Hepatocyte (in vitro differentiated cells): Measurements from ENCODE around the gene FAU.

Experiments used
- EZH2 ChIP-seq: fragments of 200-600 bp; sonication (generic); IDR thresholded peaks from 2 replicates; pipeline ENCODE4 v1.6.1; 2016; ENCODE audit warnings: antibody characterized with exemption, mild to moderate bottlenecking, borderline replicate concordance
- TF ChIP-seq, protein P1 (sequence below): fragments of 200-600 bp; sonication (generic); IDR thresholded peaks from 2 replicates; pipeline ENCODE4 v1.5.1; 2016; ENCODE audit warnings: antibody characterized with exemption, mild to moderate bottlenecking; ENCODE audit not compliant: poor library complexity

DNA sequence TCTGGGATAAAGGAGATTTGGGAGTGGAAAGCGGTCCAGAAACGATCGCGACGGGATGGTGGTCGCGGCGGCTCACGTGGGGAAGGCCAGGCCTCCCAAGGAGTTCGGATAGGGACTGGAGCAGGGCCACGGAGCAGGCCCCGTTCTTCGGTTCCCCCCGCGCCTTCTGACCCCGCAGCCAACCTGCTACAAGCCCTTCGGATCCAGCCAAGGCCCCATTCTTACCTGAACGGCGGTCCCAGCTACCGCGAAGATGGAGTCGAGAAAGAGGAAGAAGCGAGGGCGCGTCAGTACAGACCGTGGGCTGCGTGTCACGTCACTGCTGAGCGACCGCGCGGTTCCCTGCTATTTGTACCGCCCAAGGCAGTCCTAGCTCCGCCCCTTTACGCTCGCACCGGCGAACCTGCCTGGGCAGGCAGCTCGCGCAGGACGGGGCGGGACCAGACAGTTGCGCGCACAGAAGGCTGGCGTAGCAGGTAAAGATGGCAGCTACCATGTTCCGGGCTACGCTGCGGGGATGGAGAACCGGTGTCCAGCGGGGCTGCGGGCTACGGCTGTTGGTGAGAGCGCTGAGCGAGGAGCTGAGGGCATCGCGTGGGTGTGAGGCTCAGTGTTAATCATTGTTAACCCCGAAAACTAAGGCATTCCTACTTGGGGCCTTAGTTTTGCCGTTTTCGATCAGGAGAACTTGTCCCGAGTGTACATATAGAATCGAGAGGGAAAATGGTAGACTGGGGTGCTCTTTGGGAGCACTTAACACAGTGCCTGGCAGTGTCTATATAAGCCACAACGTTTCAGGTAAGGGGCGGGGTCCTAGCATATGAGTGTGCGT, at the start of gene FAU, which contains the start of gene MRPL49:
- TF ChIP-seq, protein P1, sequence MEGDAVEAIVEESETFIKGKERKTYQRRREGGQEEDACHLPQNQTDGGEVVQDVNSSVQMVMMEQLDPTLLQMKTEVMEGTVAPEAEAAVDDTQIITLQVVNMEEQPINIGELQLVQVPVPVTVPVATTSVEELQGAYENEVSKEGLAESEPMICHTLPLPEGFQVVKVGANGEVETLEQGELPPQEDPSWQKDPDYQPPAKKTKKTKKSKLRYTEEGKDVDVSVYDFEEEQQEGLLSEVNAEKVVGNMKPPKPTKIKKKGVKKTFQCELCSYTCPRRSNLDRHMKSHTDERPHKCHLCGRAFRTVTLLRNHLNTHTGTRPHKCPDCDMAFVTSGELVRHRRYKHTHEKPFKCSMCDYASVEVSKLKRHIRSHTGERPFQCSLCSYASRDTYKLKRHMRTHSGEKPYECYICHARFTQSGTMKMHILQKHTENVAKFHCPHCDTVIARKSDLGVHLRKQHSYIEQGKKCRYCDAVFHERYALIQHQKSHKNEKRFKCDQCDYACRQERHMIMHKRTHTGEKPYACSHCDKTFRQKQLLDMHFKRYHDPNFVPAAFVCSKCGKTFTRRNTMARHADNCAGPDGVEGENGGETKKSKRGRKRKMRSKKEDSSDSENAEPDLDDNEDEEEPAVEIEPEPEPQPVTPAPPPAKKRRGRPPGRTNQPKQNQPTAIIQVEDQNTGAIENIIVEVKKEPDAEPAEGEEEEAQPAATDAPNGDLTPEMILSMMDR: no peak
- no peak for TF ChIP-seq EZH2
